NB4 (cell line): ENCODE measurements around the gene MAST1.
"Not testable (repeated sequence)": the region's sequence is repeated elsewhere in the genome, so short reads cannot be mapped to it uniquely, and the experiment has no call there.

Experiments
- DNase-seq: peaks from one replicate; pipeline ENCODE4 v3.0.0; 2010; ENCODE audit warnings: low read depth
- H3K4me3 ChIP-seq: one replicate; pipeline ENCODE4 v1.5.1; 2011; ENCODE audit warnings: mild to moderate bottlenecking, low read depth, low read length, moderate library complexity
- CTCF ChIP-seq: IDR thresholded peaks from one replicate; pipeline ENCODE4 v1.5.1; 2012; ENCODE audit warnings: low read depth, low read length
- MYC ChIP-seq: IDR thresholded peaks from 2 replicates; pipeline ENCODE4 v1.6.1; 2011; ENCODE audit warnings: low read depth, low read length
- POLR2A ChIP-seq: IDR thresholded peaks from 2 replicates; pipeline ENCODE4 v1.6.1; 2011; ENCODE audit warnings: mild to moderate bottlenecking; ENCODE audit not compliant: insufficient read length; ENCODE audit errors: extremely low read depth
- TF ChIP-seq, protein P1 (sequence below): IDR thresholded peaks from 2 replicates; pipeline ENCODE4 v1.6.1; 2011; ENCODE audit warnings: low read depth, low read length

MAST1 gene

DNA sequence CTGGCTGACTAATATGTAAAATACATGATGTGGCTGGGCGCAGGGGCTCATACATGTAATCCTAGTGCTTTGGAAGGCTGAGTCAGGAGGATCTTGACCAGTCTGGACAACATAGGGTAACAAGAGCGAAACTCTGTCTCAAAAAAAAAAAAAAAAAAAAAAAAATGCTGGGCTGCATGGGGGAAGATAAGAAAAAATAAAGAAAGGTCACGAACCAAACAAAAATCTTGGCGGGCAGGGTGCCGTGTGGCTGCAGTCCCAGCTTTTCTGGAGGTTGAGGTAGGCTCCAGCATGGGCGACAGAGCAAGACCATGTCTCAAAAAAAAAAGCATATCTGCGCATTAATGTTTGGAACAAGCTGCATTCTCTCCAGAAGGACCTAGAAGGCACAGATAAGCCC lies 23.2 kb upstream of the MAST1 start:
- TF ChIP-seq CTCF = no peak
- no peak for TF ChIP-seq MYC
- TF ChIP-seq POLR2A = no peak
- TF ChIP-seq, protein P1, sequence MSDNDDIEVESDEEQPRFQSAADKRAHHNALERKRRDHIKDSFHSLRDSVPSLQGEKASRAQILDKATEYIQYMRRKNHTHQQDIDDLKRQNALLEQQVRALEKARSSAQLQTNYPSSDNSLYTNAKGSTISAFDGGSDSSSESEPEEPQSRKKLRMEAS = no peak
- no peak for DNase-seq
- no peak overlapping the region for H3K4me3 ChIP-seq

DNA sequence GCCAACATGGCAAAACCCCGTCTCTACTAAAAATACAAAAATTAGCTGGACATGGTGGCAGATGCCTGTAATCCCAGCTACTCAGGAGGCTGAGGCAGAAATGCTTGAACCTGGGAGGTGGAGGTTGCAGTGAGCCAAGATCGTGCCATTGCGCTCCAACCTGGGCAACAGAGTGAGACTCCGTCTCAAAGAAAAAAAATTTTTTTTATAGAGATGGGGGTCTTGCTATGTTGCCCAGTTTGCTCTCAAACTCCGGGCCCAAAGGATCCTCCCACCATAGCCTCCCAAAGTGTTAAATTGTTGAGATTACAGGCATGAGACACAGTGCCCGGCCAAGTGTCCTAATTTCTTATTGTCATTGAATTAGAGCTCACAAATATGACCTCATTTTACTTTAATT lies 21.1 kb upstream of the MAST1 start:
- DNase-seq, H3K4me3 ChIP-seq: not testable (repeated sequence)

DNA sequence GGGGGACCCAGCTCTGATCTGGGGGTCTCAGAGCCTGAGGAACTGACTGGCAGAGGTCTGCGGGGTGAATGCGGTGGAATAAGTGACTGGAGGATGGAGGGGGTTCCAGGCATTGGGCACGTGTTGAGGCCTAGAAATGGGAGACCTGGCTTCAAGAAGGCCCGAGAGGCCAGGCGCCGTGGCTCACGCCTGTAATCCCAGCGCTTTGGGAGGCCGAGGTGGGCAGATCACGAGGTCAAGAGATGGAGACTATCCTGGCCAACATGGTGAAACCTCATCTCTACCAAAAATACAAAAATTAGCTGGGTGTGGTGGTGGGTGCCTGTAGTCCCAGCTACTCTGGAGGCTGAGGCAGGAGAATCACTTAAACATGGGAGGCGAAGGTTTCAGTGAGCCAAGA lies 20.5 kb upstream of the MAST1 start:
- H3K4me3 ChIP-seq, DNase-seq: not testable (repeated sequence)

DNA sequence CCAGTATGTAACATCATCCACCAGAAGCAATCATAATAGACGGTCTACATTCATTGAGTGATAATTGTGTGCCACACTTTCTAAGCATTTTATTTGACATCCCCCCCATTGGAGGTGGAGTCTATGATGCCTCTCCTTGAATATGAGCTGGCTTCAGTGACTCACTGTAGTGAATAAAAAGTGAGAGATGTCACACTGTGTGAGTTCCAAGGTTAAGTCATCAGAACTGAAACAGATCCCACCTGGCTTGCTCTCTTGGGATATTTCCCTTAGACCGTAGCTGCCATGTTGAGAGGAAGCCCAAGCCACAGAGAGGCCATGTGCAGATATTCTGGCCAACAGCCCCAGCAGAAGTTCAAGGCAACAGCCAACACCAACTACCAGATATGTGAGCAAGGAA lies 16.6 kb upstream of the MAST1 start:
- TF ChIP-seq CTCF (no peak), MYC (no peak), POLR2A (no peak)
- TF ChIP-seq, protein P1 = no peak
- DNase-seq = no peak

GRCh38 chr19:12825254-12826131 lies 12.8 kb upstream of the MAST1 start:
- no peak for DNase-seq

More for the DNA sequence above, 16.6 kb upstream of the MAST1 start:
- H3K4me3 ChIP-seq = no peak overlapping the region

DNA sequence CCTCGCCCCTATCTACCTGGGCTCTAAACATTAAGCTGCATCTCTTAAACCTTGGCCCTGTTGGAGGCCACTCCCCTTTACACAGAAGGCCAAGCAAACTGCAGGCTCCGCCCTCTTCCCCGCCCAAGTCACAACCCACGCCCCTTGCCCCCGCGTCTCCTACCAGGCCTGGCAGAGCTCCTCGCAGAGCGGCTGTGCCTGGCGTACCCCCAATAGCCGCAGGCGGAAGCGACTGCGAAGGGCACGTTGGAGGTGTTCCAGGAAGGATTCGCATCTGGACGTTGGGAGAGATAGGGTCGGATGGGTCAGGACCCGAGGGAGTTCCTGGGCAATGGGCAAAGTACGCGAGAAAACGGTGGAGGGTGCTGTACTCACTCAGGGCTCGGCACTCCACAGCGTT lies 9.8 kb upstream of the MAST1 start:
- DNase-seq = no peak
- TF ChIP-seq POLR2A (no peak), MYC (no peak), CTCF (no peak)
- TF ChIP-seq, protein P1 = no peak
- H3K4me3 ChIP-seq = no peak overlapping the region

More at GRCh38 chr19:12825254-12826131, 12.8 kb upstream of the MAST1 start:
- H3K4me3 ChIP-seq = no peak overlapping the region
- TF ChIP-seq, protein P1 = no peak
- no peak for TF ChIP-seq CTCF
- no peak for TF ChIP-seq POLR2A
- no peak for TF ChIP-seq MYC

- H3K4me3 ChIP-seq = no peak overlapping the region
- DNase-seq = no peak
Measured at GRCh38 chr19:12833418-12833737, 4.9 kb upstream of the MAST1 start.

More at GRCh38 chr19:12833418-12833737, 4.9 kb upstream of the MAST1 start:
- no peak for TF ChIP-seq MYC
- no peak for TF ChIP-seq POLR2A
